Mesenchymal stem cell (in vitro differentiated cells and primary cell): Measurements from ENCODE around the gene SNPH.

ENCODE experiments used
- DNase-seq: peaks from one replicate; pipeline ENCODE4 v3.0.0-alpha.2; 2013
- H2AFZ ChIP-seq: one replicate; pipeline ENCODE4 v1.6.1; 2013; ENCODE audit warnings: low read depth, mild to moderate bottlenecking, control low read depth, inconsistent platforms, low read length, moderate library complexity
- H2AK5ac ChIP-seq: 2 replicates; pipeline ENCODE4 v1.6.1; 2013; ENCODE audit warnings: low read length, moderate library complexity, mild to moderate bottlenecking, inconsistent platforms; ENCODE audit not compliant: severe bottlenecking
- H2BK120ac ChIP-seq: one replicate; pipeline ENCODE4 v1.6.1; 2013; ENCODE audit warnings: low read depth, mild to moderate bottlenecking, inconsistent platforms, low read length, moderate library complexity
- H2BK12ac ChIP-seq, 2 experiments: one replicate each; pipeline ENCODE4 v1.6.1; 2013; ENCODE audit warnings: inconsistent platforms in 2 of 2, low read length in 2 of 2, mild to moderate bottlenecking in 2 of 2, moderate library complexity in 2 of 2, control low read depth in 1 of 2
- H2BK15ac ChIP-seq: one replicate; pipeline ENCODE4 v1.6.1; 2013; ENCODE audit warnings: mild to moderate bottlenecking, low read depth, inconsistent platforms; ENCODE audit not compliant: poor library complexity, severe bottlenecking
- H2BK5ac ChIP-seq: 2 replicates; pipeline ENCODE4 v1.6.1; 2013; ENCODE audit warnings: low read depth, mild to moderate bottlenecking, low read length, control low read depth, inconsistent platforms; ENCODE audit not compliant: poor library complexity, severe bottlenecking
- H3K14ac ChIP-seq, 2 experiments: one replicate each; pipeline ENCODE4 v1.6.1; 2013; ENCODE audit warnings: inconsistent platforms in 2 of 2, low read length in 2 of 2, control low read depth in 1 of 2, mild to moderate bottlenecking in 1 of 2, moderate library complexity in 1 of 2
- H3K18ac ChIP-seq, 2 experiments: one replicate each; pipeline ENCODE4 v1.6.1; 2013; ENCODE audit warnings: inconsistent platforms in 2 of 2, low read length in 2 of 2, control low read depth in 1 of 2, low read depth in 1 of 2, mild to moderate bottlenecking in 1 of 2
- H3K23ac ChIP-seq, 2 experiments: one replicate each; pipeline ENCODE4 v1.6.1; 2013; ENCODE audit warnings: inconsistent platforms in 2 of 2, low read length in 2 of 2, mild to moderate bottlenecking in 2 of 2, moderate library complexity in 2 of 2, control low read depth in 1 of 2
- H3K27ac ChIP-seq: 2 replicates; pipeline ENCODE4 v1.5.1; 2013; ENCODE audit warnings: mild to moderate bottlenecking, moderate library complexity, low read length, control low read depth, inconsistent platforms; ENCODE audit not compliant: poor library complexity, severe bottlenecking
- H3K27me3 ChIP-seq, 2 experiments: 2 replicates each; pipeline versions ENCODE4 v1.6.1 to v1.7.0; 2013; ENCODE audit warnings: low read length in 2 of 2, mild to moderate bottlenecking in 2 of 2, moderate library complexity in 2 of 2, control low read depth in 1 of 2, inconsistent platforms in 1 of 2; ENCODE audit not compliant: control insufficient read depth in 1 of 2, insufficient read depth in 1 of 2
- H3K36me3 ChIP-seq, 2 experiments: 2 replicates each; pipeline versions ENCODE4 v1.6.1 to v1.7.0; 2013; ENCODE audit warnings: low read length in 2 of 2, control low read depth in 1 of 2, inconsistent platforms in 1 of 2, low read depth in 1 of 2, mild to moderate bottlenecking in 1 of 2; ENCODE audit not compliant: insufficient read depth in 2 of 2, control insufficient read depth in 1 of 2
- H3K4ac ChIP-seq, 2 experiments: one replicate each; pipeline ENCODE4 v1.6.1; 2013; ENCODE audit warnings: inconsistent platforms in 2 of 2, low read length in 2 of 2, mild to moderate bottlenecking in 2 of 2, moderate library complexity in 2 of 2, control low read depth in 1 of 2, low read depth in 1 of 2
- H3K4me1 ChIP-seq: 2 replicates; pipeline ENCODE4 v1.6.1; 2013; ENCODE audit warnings: low read depth, low read length, control low read depth; ENCODE audit not compliant: control insufficient read depth, insufficient read depth
- H3K4me2 ChIP-seq: 2 replicates; pipeline ENCODE4 v1.6.1; 2013; ENCODE audit warnings: low read length, mild to moderate bottlenecking, inconsistent platforms; ENCODE audit not compliant: poor library complexity, severe bottlenecking
- H3K4me3 ChIP-seq, 2 experiments: 2 replicates each; pipeline versions ENCODE4 v1.5.1 to v1.7.0; 2013; ENCODE audit warnings: low read length in 2 of 2, mild to moderate bottlenecking in 2 of 2, control low read depth in 1 of 2, low read depth in 1 of 2; ENCODE audit not compliant: insufficient read depth in 1 of 2
- H3K79me1 ChIP-seq: replicated peaks from 2 replicates; pipeline ENCODE4 v1.6.1; 2013; ENCODE audit warnings: mild to moderate bottlenecking, control low read depth, low read length, inconsistent platforms; ENCODE audit not compliant: poor library complexity, severe bottlenecking
- H3K9ac ChIP-seq: 2 replicates; pipeline ENCODE4 v1.7.0; 2013; ENCODE audit warnings: mild to moderate bottlenecking, low read length, moderate library complexity
- H3K9me3 ChIP-seq: 2 replicates; pipeline ENCODE4 v1.7.0; 2013; ENCODE audit warnings: mild to moderate bottlenecking, low read length; ENCODE audit not compliant: control insufficient read depth
- H4K8ac ChIP-seq: one replicate; pipeline ENCODE4 v1.6.1; 2013; ENCODE audit warnings: inconsistent platforms, mild to moderate bottlenecking, low read length, moderate library complexity
- H4K91ac ChIP-seq: one replicate; pipeline ENCODE4 v1.6.1; 2013; ENCODE audit warnings: mild to moderate bottlenecking, low read length, inconsistent platforms
- WGBS: methylation state at CpG from one replicate; pipeline ENCODE4 v1.1.7; 2013; ENCODE audit warnings: mixed read lengths; 5-methylcytosine and 5-hydroxymethylcytosine counted together

The SNPH gene

DNA sequence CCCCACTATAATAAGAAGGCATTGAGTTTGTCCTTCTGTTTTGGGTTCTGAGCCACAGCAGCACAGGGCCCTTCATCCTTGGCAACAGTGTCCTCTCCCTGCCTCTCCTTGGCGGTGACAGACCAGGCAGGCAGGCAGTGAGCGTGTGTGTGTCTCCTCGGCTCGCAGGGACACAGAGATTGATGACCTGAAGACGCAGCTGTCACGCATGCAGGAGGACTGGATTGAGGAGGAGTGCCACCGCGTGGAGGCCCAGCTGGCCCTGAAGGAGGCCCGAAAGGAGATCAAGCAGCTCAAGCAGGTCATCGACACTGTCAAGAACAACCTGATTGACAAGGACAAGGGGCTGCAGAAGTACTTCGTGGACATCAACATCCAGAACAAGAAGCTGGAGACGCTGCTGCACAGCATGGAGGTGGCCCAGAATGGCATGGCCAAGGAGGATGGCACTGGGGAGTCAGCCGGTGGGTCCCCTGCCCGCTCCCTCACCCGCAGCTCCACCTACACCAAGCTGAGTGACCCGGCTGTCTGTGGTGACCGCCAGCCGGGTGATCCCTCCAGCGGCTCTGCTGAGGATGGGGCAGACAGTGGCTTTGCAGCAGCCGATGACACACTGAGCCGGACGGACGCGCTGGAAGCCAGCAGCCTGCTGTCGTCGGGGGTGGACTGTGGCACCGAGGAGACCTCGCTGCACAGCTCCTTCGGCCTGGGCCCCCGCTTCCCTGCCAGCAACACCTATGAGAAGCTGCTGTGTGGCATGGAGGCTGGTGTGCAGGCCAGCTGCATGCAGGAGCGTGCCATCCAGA is 38.8 kb downstream of the SNPH start:
- Histone ChIP-seq H2AK5ac (no peak overlapping the region), H2AFZ (no peak overlapping the region), H3K9ac (no peak overlapping the region), H3K14ac (no peak overlapping the region), H3K18ac (no peak overlapping the region), H3K4me2 (no peak overlapping the region), H3K4ac (no peak overlapping the region), H2BK5ac (no peak overlapping the region), H3K23ac (no peak overlapping the region), H2BK12ac (no peak overlapping the region), H3K4me3 (no peak overlapping the region), H3K27ac (no peak overlapping the region), H2BK120ac (no peak overlapping the region), H4K8ac (no peak overlapping the region), H3K9me3 (no peaks in the 10 kb centered on the region), H3K4me1 (peaks cover 20% of the 10 kb centered on the region), H3K36me3 (peaks cover 14 to 63% of the 10 kb centered on the region in 2 experiments), H2BK15ac (no peak overlapping the region), H3K79me1 (no peaks in the 10 kb centered on the region), H4K91ac (no peak overlapping the region), H3K27me3 (no peaks in the 10 kb centered on the region)
- WGBS: 95% methylated on average over 30 of the region's 31 CpGs
- DNase-seq: no peak

DNA sequence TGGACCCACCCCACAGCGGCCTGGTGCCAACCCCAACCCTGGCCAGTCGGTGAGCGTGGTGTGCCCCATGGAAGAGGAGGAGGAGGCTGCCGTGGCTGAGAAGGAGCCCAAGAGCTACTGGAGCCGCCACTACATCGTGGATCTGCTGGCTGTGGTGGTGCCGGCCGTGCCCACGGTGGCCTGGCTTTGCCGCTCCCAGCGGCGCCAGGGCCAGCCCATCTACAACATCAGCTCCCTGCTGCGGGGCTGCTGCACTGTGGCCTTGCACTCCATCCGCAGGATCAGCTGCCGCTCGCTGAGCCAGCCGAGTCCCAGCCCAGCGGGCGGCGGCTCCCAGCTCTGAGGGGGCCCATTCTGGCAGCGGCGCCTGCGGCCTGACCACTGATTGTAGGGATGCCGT is 39.6 kb downstream of the SNPH start:
- H2BK120ac ChIP-seq: no peak overlapping the region
- H3K79me1 ChIP-seq: no peaks in the 10 kb centered on the region
- H4K91ac ChIP-seq: no peak overlapping the region
- no peak overlapping the region for H2AFZ ChIP-seq
- H3K27me3 ChIP-seq: no peaks in the 10 kb centered on the region
- H2BK5ac ChIP-seq: no peak overlapping the region
- H3K4me1 ChIP-seq: peaks cover 15% of the 10 kb centered on the region
- H4K8ac ChIP-seq: no peak overlapping the region
- H3K27ac ChIP-seq: no peak overlapping the region
- no peak overlapping the region for H2BK12ac ChIP-seq
- DNase-seq: no peak
- H3K23ac ChIP-seq: no peak overlapping the region
- no peak overlapping the region for H2AK5ac ChIP-seq
- H2BK15ac ChIP-seq: no peak overlapping the region
- no peak overlapping the region for H3K18ac ChIP-seq
- no peak overlapping the region for H3K4me3 ChIP-seq
- H3K4me2 ChIP-seq: no peak overlapping the region
- H3K9me3 ChIP-seq: no peaks in the 10 kb centered on the region
- H3K14ac ChIP-seq: no peak overlapping the region
- peaks cover 13 to 58% of the 10 kb centered on the region in 2 experiments for H3K36me3 ChIP-seq
- 91% methylated on average over 19 of the region's 24 CpGs for WGBS
- no peak overlapping the region for H3K4ac ChIP-seq
- H3K9ac ChIP-seq: no peak overlapping the region

DNA sequence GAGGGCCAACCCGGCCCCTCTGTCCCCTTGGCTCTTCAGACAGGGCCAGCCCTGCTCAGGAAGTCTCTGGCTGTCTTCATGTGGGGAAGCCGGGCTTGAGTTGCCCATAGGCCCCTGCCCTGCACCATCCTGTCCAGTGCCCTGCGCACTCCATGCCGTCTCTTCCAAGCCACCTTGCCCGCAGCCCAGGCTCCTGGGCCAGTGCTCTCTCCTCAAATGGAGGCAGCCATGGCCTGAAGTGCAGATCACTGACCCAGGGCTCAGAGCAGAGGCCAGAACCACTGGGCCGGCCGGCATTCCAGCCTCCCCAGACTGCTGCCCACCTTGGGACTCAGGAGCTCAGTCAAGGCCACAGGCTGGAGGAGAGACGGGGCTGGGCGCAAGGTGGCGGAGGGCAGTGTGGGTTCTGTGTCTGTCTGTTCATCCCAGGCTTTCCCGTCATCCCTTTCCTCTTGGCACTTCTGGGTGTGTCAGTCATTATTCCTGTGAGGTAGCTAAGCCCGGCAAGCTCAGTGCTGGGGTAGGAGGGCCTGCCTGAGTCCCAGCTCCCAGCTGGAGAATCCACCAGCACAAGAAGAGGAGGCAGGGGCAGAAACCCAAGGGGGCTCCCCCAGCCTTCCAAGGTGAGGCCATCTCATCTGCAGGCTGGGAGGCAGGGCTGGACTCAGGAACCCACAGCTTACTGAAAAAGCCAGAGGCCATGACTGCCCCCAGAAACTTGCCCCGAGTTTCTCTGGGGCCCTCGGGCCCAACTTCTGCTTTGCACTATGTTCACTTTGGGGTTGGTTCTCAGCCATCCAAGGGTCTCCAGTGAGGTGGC is 40.4 kb downstream of the SNPH start:
- 93% methylated on average over 14 of the region's 14 CpGs for WGBS

DNA sequence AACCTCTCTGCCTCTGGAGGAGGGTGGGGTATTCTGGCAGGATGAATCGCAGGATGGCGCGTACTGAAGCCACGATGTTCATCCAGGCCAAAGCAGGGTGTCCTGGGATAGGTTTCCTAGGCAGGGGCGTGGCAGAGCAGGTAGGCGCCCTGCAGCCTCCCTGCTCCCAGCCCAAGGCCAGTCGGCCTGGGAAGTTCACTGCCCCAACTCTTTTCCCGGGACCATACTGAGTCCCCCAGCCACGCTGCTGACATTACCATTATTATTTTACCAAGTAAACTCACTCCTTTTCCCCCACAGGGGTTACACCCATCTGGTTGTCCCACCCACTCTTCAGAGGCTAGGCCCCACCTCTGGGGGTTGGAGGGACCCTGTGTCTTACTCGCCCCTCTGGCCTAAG is 41.1 kb downstream of the SNPH start:
- H2AFZ ChIP-seq: no peak overlapping the region
- no peak overlapping the region for H3K14ac ChIP-seq
- no peak overlapping the region for H2BK120ac ChIP-seq
- no peak overlapping the region for H4K91ac ChIP-seq
- H3K9ac ChIP-seq: no peak overlapping the region
- 95% methylated on average over 10 of the region's 10 CpGs for WGBS
- H3K27me3 ChIP-seq: no peaks in the 10 kb centered on the region
- no peak overlapping the region for H2BK12ac ChIP-seq
- H3K4me3 ChIP-seq: no peak overlapping the region
- no peak overlapping the region for H3K27ac ChIP-seq
- no peak overlapping the region for H3K4me2 ChIP-seq
- H2BK5ac ChIP-seq: no peak overlapping the region
- H3K18ac ChIP-seq: no peak overlapping the region
- H3K23ac ChIP-seq: no peak overlapping the region
- no peak overlapping the region for H2BK15ac ChIP-seq
- no peak overlapping the region for H4K8ac ChIP-seq
- no peak overlapping the region for H2AK5ac ChIP-seq
- H3K9me3 ChIP-seq: no peaks in the 10 kb centered on the region
- H3K79me1 ChIP-seq: no peaks in the 10 kb centered on the region
- peaks cover 10% of the 10 kb centered on the region for H3K4me1 ChIP-seq
- H3K36me3 ChIP-seq: peaks cover 13 to 62% of the 10 kb centered on the region in 2 experiments
- H3K4ac ChIP-seq: no peak overlapping the region
- DNase-seq: no peak

More for the DNA sequence above, 40.4 kb downstream of the SNPH start:
- Histone ChIP-seq H2AFZ (no peak overlapping the region), H4K8ac (no peak overlapping the region), H3K9me3 (no peaks in the 10 kb centered on the region), H3K23ac (no peak overlapping the region), H3K18ac (no peak overlapping the region), H3K4ac (no peak overlapping the region), H3K9ac (no peak overlapping the region), H2AK5ac (no peak overlapping the region), H2BK12ac (no peak overlapping the region), H3K27me3 (no peaks in the 10 kb centered on the region), H3K79me1 (no peaks in the 10 kb centered on the region), H3K4me3 (no peak overlapping the region), H2BK15ac (no peak overlapping the region), H3K36me3 (peaks cover 13 to 61% of the 10 kb centered on the region in 2 experiments), H3K14ac (no peak overlapping the region), H3K4me2 (no peak overlapping the region), H2BK120ac (no peak overlapping the region), H4K91ac (no peak overlapping the region), H3K27ac (no peak overlapping the region), H2BK5ac (no peak overlapping the region), H3K4me1 (peaks cover 10% of the 10 kb centered on the region)
- no peak for DNase-seq
